Measurements from ENCODE around the gene DLEC1.
"Not testable (repeated sequence)": the region's sequence is repeated elsewhere in the genome, so short reads cannot be mapped to it uniquely, and the experiment has no call there.

The DLEC1 gene

GRCh38 chr3:38036906-38037305 lies 2.1 kb upstream of the DLEC1 start:
- H3K27me3 Mint-ChIP-seq, result peaks cover 29% of the 10 kb centered on the region
- ATAC-seq, result no peak
- H3K4me3 Mint-ChIP-seq, result no peak overlapping the region
- no peaks in the 10 kb centered on the region for H3K36me3 Mint-ChIP-seq
- no peaks in the 10 kb centered on the region for H3K9me3 Mint-ChIP-seq
- no peak overlapping the region for H3K27ac Mint-ChIP-seq
- peaks cover 22% of the 10 kb centered on the region for H3K4me1 Mint-ChIP-seq

DNA sequence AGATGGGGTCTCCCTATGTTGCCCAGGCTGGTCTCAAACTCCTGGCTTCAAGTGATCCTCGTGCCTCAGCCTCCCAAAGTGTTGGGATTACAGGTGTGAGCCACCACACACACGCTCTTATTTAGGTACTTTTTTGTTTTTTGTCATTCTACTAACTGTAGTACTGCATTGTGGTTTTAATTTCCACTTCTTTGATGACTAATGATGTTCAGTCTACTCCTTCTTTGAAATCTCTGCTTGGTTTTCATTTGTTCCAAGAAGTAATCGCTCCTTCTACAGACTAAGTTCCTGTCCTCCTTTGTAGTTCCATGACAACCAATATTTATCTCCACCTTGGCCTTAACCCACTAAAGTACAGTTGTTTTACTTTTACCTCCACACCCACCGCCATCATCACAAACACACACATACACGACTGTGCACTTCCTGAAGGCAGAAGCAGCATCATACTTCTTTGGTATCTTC lies 529 bp upstream of the DLEC1 start:
- Mint-ChIP-seq H3K9me3 (no peaks in the 10 kb centered on the region), H3K27me3 (peaks cover 13% of the 10 kb centered on the region), H3K4me1 (peaks cover 22% of the 10 kb centered on the region), H3K27ac (peak overlapping the region; percentile 66), H3K4me3 (peak overlapping the region; percentile 84), H3K36me3 (no peaks in the 10 kb centered on the region)
- ATAC-seq, result no peak

- H3K27ac Mint-ChIP-seq, result peak overlapping the region; percentile 66
- peak overlapping the region; percentile 84 for H3K4me3 Mint-ChIP-seq
- ATAC-seq, result peak; percentile 89
- H3K36me3 Mint-ChIP-seq, result no peaks in the 10 kb centered on the region
- no peaks in the 10 kb centered on the region for H3K9me3 Mint-ChIP-seq
- H3K4me1 Mint-ChIP-seq, result peaks cover 22% of the 10 kb centered on the region
- peaks cover under 1% of the 10 kb centered on the region for H3K27me3 Mint-ChIP-seq
These were observed 872 bp downstream of the DLEC1 start for GRCh38 chr3:38039899-38040261.

GRCh38 chr3:38040401-38040800 lies 1.4 kb downstream of the DLEC1 start:
- no peaks in the 10 kb centered on the region for H3K9me3 Mint-ChIP-seq
- H3K27ac Mint-ChIP-seq, result peak overlapping the region; percentile 66
- H3K4me3 Mint-ChIP-seq, result peak overlapping the region; percentile 84
- H3K36me3 Mint-ChIP-seq, result no peaks in the 10 kb centered on the region
- no peaks in the 10 kb centered on the region for H3K27me3 Mint-ChIP-seq
- no peak for ATAC-seq
- H3K4me1 Mint-ChIP-seq, result peaks cover 22% of the 10 kb centered on the region

GRCh38 chr3:38043486-38043885 lies 4.5 kb downstream of the DLEC1 start:
- no peak overlapping the region for H3K4me3 Mint-ChIP-seq
- no peaks in the 10 kb centered on the region for H3K36me3 Mint-ChIP-seq
- peaks cover 18% of the 10 kb centered on the region for H3K4me1 Mint-ChIP-seq
- H3K27me3 Mint-ChIP-seq, result no peaks in the 10 kb centered on the region
- H3K27ac Mint-ChIP-seq, result no peak overlapping the region
- no peak for ATAC-seq
- H3K9me3 Mint-ChIP-seq, result no peaks in the 10 kb centered on the region

DNA sequence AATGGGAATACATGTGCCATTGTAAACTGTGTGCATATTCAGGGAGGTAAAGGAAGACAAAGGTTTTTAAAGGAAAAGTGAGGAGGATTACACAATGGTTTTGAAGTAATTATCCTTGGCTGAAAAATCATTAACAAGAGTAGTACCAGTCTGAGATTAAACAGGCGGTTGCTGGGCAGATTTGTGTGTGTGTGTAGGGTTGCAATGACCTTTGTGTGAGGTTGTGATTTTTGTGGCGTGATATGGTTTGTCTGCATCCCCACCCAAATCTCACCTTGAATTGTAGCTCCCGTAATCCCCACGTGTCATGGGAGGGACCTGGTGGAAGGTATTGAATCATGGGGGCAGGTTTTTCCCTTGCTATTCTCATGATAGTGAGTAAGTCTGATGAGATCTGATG lies 7.0 kb downstream of the DLEC1 start:
- Mint-ChIP-seq H3K27ac (no peak overlapping the region), H3K4me3 (no peak overlapping the region), H3K4me1 (no peaks in the 10 kb centered on the region), H3K36me3 (no peaks in the 10 kb centered on the region), H3K9me3 (no peaks in the 10 kb centered on the region), H3K27me3 (peaks cover 4% of the 10 kb centered on the region)
- no peak for ATAC-seq

GRCh38 chr3:38046821-38047220 lies 7.8 kb downstream of the DLEC1 start:
- Mint-ChIP-seq H3K4me1 (no peaks in the 10 kb centered on the region), H3K4me3 (no peak overlapping the region), H3K27ac (no peak overlapping the region), H3K27me3 (peaks cover 12% of the 10 kb centered on the region), H3K36me3 (no peaks in the 10 kb centered on the region), H3K9me3 (no peaks in the 10 kb centered on the region)
- no peak for ATAC-seq

DNA sequence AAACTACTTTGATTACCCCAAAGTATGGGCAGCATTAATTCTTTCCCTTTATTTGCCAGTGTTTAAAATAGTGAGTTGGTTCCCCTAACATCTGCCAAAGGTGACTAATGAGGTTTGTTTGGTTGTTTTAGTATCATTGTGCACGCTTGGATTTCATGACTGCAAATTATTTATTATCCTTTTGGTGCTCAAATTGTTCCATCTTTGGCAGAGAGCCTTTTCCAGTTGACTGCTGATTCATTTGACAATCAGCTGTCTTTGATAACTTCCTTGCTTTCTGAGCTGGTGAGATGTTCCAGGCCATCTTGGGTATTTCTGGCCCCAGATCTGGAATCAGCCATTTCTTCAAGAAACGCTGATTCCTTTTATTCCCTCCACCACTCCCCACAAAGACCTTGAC lies 8.9 kb downstream of the DLEC1 start:
- no peak overlapping the region for H3K27ac Mint-ChIP-seq
- H3K4me1 Mint-ChIP-seq, result no peaks in the 10 kb centered on the region
- ATAC-seq, result no peak
- H3K36me3 Mint-ChIP-seq, result no peaks in the 10 kb centered on the region
- H3K9me3 Mint-ChIP-seq, result no peaks in the 10 kb centered on the region
- peaks cover 16% of the 10 kb centered on the region for H3K27me3 Mint-ChIP-seq
- no peak overlapping the region for H3K4me3 Mint-ChIP-seq

DNA sequence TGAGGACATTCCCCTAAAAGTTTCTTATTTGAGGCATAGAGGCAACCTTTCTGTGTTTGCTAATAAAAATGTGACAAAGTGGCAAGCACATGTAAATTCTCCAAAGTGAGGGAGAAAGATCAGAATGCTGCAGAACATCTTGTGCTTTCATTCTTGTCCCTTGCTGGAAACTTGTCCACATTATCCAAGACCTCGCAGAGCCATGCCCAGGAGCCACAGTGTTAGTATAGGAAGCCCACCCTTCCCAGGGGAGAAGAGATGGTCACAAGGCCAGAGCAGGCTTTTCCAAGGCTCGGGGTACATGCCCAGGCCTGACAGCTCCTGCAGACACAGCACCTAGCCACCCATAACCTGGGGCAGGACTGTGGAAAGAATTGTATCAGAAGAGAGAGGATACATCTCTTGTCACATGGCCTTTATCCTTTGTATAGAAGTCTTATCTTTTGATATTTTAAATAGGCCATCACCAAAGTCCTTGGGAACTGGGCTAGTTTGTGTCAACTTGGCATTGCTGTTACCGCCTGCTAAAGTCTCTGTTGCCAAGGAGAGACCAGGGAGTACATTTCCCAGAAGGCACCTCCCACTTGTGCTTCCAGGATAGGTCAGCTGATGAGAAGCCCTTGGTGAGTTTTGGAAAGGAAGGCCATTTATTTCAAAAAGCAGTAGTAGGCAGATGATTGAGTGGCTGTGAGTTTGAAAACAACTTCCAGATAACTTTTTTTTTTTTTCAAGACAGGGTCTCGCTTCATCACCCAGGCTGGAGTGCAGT lies 10.5 kb downstream of the DLEC1 start:
- H3K4me3 Mint-ChIP-seq, result no peak overlapping the region
- no peaks in the 10 kb centered on the region for H3K4me1 Mint-ChIP-seq
- H3K36me3 Mint-ChIP-seq, result no peaks in the 10 kb centered on the region
- no peak overlapping the region for H3K27ac Mint-ChIP-seq
- H3K9me3 Mint-ChIP-seq, result no peaks in the 10 kb centered on the region
- no peak for ATAC-seq
- H3K27me3 Mint-ChIP-seq, result peaks cover 16% of the 10 kb centered on the region

DNA sequence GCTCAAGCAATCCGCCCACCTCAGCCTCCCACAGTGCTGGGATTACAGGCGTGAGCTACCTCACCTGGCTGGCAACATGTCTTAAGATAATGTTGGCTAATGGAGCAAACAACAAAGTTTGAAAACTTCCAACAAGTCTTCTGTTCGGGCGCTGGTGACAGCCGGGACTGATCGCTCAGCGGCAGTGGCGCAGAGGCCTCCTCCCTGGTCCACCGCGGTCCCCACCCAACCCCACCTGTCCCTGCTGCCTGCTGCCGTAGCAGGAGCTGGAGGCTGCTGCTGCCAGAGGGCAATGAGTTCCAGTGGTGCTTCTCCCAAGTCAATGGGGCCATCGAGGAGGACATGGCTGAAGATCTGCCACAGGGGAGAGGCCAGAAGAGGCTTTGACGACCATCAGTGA lies 12.1 kb downstream of the DLEC1 start:
- H3K9me3 Mint-ChIP-seq, result no peaks in the 10 kb centered on the region
- no peak overlapping the region for H3K27ac Mint-ChIP-seq
- H3K4me1 Mint-ChIP-seq, result no peaks in the 10 kb centered on the region
- no peaks in the 10 kb centered on the region for H3K36me3 Mint-ChIP-seq
- H3K4me3 Mint-ChIP-seq, result no peak overlapping the region
- H3K27me3 Mint-ChIP-seq, result peaks cover 16% of the 10 kb centered on the region
- no peak for ATAC-seq

- H3K9me3 Mint-ChIP-seq, H3K4me1 Mint-ChIP-seq, H3K4me3 Mint-ChIP-seq, H3K27ac Mint-ChIP-seq, H3K36me3 Mint-ChIP-seq, ATAC-seq: not testable (repeated sequence)
- peaks cover 16% of the 10 kb centered on the region for H3K27me3 Mint-ChIP-seq
These were observed 14.3 kb downstream of the DLEC1 start for GRCh38 chr3:38053286-38053685.

DNA sequence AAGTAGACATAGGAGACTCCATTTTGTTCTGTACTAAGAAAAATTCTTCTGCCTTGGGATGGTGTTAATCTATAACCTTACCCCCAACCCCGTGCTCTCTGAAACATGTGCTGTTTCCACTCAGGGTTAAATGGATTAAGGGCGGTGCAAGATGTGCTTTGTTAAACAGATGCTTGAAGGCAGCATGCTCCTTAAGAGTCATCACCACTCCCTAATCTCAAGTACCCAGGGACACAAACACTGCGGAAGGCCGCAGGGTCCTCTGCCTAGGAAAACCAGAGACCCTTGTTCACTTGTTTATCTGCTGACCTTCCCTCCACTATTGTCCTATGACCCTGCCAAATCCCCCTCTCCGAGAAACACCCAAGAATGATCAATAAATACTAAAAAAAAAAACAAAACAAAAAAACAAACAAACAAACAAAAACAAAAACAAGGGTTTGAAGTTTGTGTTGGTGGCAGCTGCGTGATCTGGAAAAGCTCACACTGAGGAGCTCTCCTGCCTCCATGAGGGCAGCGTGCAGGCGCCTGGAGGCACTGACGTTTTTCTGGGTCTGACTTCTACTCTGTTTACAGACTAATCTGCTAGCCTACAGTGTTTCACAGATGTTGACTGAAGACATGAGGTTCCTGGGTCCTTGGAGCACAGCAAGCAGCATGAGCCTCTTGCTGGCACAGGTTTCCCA lies 14.9 kb downstream of the DLEC1 start:
- H3K4me1 Mint-ChIP-seq, H3K4me3 Mint-ChIP-seq, H3K9me3 Mint-ChIP-seq, H3K27ac Mint-ChIP-seq, ATAC-seq, H3K36me3 Mint-ChIP-seq: not testable (repeated sequence)
- peaks cover 16% of the 10 kb centered on the region for H3K27me3 Mint-ChIP-seq

- Mint-ChIP-seq H3K4me1 (no peaks in the 10 kb centered on the region), H3K4me3 (no peak overlapping the region), H3K27me3 (peaks cover 16% of the 10 kb centered on the region), H3K36me3 (no peaks in the 10 kb centered on the region), H3K27ac (no peak overlapping the region), H3K9me3 (no peaks in the 10 kb centered on the region)
- ATAC-seq, result no peak
These were observed 15.5 kb downstream of the DLEC1 start for GRCh38 chr3:38054499-38055001.

DNA sequence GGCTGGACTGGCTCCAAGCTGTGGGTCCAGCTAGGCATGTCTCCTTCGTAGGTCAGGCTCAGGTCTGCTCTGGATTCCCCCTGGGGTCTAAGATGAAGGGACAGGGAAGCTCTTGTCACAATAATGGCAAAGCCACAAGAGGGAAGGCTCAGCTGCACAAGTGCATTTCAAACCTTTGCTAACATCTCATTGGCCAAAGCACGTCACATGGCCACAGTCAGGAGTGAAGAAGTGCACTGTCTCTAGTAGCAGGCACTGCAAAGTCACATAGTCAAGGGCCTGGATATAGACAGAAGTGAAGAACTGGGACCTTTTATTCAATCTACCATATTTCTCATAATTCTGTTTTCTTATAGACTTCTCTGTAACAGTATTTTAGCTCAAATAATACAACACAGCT lies 20.1 kb downstream of the DLEC1 start:
- no peaks in the 10 kb centered on the region for H3K4me1 Mint-ChIP-seq
- no peak for ATAC-seq
- no peak overlapping the region for H3K27ac Mint-ChIP-seq
- H3K27me3 Mint-ChIP-seq, result peaks cover 7% of the 10 kb centered on the region
- no peak overlapping the region for H3K4me3 Mint-ChIP-seq
- no peaks in the 10 kb centered on the region for H3K9me3 Mint-ChIP-seq
- no peaks in the 10 kb centered on the region for H3K36me3 Mint-ChIP-seq

DNA sequence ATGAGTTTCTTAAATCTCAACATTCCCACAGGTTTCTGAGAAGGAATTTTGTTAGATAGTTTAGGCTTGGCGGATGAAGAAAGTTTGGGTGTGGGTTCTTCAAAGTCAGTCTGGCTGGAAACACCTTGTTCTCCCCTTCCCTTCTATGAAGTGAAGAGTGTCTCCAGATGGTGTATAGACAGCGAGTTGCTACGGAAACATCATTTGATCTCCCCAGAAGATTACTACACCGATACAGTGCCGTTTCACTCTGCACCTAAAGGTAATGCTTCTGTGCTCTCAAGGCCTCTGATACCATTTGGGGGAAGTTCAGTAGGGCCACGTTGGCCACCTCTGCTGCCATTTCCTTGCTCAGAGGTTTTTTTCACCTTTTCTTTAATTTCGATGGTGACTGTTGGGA lies 20.6 kb downstream of the DLEC1 start:
- Mint-ChIP-seq H3K27me3 (peaks cover 7% of the 10 kb centered on the region), H3K36me3 (no peaks in the 10 kb centered on the region)

GRCh38 chr3:38062809-38063208 lies 23.8 kb downstream of the DLEC1 start:
- Mint-ChIP-seq H3K9me3 (no peaks in the 10 kb centered on the region), H3K4me3 (no peak overlapping the region), H3K4me1 (no peaks in the 10 kb centered on the region), H3K27me3 (peaks cover 7% of the 10 kb centered on the region), H3K27ac (no peak overlapping the region), H3K36me3 (no peaks in the 10 kb centered on the region)
- no peak for ATAC-seq

More for the DNA sequence above, 20.6 kb downstream of the DLEC1 start:
- H3K27ac Mint-ChIP-seq, result no peak overlapping the region
- H3K4me3 Mint-ChIP-seq, result no peak overlapping the region
- no peak for ATAC-seq
- no peaks in the 10 kb centered on the region for H3K9me3 Mint-ChIP-seq
- H3K4me1 Mint-ChIP-seq, result no peaks in the 10 kb centered on the region

Data from stimulated activated memory B cell treated with anti-CD40 and anti-IgM and Interleukin-4, amounts not matched to agents 10 μg/mL and 1 μg/mL and 100 μg/mL, for 72 hours (primary cell).